Measurements from ENCODE around the gene TBL1Y.
"Not testable (repeated sequence)": the region's sequence is repeated elsewhere in the genome, so short reads cannot be mapped to it uniquely, and the experiment has no call there.

Gene TBL1Y

DNA sequence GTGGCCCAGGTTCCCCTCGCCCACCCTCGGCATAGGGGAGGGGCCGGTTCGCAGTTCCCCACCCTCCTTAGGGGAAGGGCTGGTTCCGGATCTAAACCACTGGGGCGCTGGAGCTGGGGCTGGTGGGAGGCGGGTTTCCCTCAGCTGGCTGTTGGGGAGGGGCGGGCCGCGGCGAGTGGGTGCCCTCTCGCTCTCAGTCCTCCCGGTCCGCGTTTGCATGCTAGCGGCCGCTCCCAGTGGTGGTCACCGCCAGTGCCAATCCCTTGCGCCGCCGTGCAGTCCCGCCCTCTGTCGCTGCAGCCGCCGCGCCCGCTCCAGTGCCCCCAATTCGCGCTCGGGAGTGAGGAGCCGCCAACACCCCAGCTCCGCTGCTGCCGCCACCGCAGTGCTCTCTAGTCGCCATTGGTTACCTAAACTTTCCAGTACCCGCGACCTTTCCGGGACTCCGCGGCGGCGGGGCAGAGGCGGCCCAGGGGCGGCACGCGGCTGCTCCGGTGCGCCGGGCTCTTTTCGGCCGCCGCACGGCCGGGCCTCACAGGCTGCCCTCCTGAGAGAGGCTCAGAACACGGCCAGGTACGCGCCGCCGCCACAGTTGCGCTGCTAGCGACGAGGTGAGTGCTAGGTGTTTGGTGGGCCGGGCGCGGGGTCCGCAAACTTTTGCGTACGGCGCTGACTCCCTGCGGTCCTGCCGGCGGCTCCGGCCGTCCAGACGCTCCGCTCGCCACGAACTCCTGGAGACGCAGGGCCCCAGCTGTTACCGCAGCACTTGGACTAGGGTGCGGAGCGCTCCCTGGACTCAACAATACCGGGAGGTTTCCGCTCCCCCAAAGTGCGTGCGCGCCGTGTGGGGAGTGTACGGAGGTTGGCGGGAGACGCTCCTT lies at the start of gene TBL1Y:
Gene TBL1Y, plus strand, starts transcription at position 326 of the 881 bp plus-strand sequence. CDS start 114,388 bp downstream, outside the sequence.
- DNase-seq: no peak

GRCh38 chrY:6894496-6894895 lies 16.0 kb upstream of the TBL1Y start:
- no peak for DNase-seq

GRCh38 chrY:6895236-6895635 lies 15.3 kb upstream of the TBL1Y start:
- DNase-seq: no peak

GRCh38 chrY:6902116-6902515 lies 8.4 kb upstream of the TBL1Y start:
- DNase-seq: not testable (repeated sequence)

DNA sequence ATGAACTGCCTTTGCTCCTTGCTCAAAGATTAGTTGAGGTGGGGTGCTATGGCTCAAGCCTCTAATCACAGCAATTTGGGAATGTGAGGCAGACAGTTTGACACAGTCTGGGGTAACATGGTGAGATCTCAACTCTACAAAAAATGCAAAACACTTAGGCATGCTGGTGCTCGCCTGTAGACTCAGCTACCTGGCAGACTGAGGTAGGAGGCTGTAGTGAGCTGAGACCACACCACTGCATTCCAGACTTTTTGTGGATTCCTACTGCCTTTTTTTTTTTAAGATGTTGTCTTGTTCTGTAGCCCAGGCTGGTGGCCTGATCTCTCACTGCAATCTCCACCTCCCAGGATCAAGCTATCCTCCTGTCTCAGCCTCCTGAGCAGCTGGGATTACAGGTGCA lies 2.9 kb upstream of the TBL1Y start:
- no peak for DNase-seq

DNA sequence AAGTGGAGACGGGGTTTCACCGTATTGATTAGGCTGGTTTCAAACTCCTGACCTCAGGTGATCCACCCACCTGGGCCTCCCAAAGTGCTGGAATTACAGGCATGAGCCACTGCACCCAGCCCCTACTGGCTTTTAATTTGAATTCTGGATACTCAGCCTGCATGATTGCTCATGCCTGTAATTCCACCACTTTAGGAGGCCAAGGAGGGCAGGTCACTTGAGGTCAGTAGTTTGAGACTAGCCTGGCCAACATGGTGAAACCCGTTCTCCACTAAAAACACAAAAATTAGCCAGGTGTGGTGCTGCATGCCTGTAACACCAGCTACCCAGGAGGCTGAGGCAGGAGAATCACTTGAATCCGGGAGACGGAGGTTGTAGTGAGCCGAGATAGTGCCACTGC lies 2.5 kb upstream of the TBL1Y start:
- not testable (repeated sequence) for DNase-seq

DNA sequence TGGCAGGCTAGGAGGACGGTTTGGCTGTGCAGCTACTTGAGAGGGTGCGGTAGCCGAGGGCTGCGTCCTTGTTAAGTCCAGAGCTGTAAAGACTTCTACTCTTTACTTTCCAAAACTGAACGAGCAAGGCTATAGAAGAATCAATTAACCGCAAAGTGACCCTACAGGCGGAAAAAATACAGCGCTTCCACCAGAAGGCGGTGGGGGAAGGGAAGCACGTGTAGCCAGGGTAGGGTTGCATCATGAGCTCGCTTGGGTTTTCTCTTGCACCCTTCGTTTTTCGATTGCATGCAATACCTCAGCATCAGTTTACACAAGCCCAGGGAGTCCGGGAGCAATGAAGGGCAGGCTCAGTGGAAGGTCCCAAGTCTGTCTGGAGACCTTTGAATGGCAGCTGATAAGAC lies 1.4 kb upstream of the TBL1Y start:
- DNase-seq: no peak

GRCh38 chrY:6909856-6910255 lies 641 bp upstream of the TBL1Y start:
- DNase-seq: no peak

- DNase-seq: no peak
These were observed 870 bp downstream of the TBL1Y start, which contains the start of gene AMELY for GRCh38 chrY:6911253-6911881. Gene AMELY (minus strand): TSS chrY:6911752. CDS start chrY:6872608, 39,144 bp downstream.

GRCh38 chrY:6913362-6913761 lies 2.9 kb downstream of the TBL1Y start:
- no peak for DNase-seq

GRCh38 chrY:6921061-6921460 lies 10.6 kb downstream of the TBL1Y start:
- no peak for DNase-seq

GRCh38 chrY:6928265-6928664 lies 17.8 kb downstream of the TBL1Y start:
- DNase-seq: no peak

DNA sequence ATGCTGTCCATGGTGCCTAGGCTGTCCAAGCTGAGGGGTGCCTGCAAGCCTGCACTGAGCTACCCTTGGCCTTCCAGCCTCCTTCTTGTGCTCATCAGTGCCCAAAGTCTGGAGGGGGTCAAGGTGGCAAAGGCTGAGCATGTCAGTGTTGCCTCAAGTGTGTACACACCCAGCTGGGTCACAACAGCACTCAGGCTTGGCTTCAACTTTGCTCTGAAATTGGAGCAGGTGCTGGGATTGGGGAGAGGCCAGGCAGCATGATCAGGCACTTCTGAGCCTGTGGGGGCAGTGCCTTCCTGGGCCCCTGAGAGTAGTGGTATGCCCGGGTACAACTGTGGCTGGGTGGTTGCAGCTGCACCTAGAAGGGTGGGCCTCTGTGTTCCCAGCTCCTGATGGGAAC lies 18.7 kb downstream of the TBL1Y start:
- DNase-seq: no peak

GRCh38 chrY:6931779-6932396 lies 21.4 kb downstream of the TBL1Y start:
- no peak for DNase-seq

GRCh38 chrY:6935497-6935896 lies 25.0 kb downstream of the TBL1Y start:
- DNase-seq: no peak

DNA sequence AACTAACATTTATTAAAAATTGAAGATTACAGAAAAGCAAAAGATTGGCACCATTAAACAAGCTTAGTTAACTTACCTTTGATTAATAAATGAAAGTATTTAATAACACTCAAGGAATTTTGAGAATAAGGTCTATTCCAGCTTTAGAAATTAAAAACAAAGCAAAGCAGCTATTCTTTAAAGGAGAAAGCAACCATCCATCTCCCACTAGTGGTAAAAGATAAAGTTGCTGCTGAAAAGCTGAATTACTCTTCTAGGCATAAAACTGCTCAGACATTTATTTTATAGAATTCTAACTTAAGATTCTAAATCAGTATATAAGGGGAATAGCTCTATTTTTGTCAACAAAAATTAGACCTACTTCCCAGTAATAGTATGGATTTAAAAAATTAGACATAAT lies 37.2 kb downstream of the TBL1Y start:
- no peak for DNase-seq

DNA sequence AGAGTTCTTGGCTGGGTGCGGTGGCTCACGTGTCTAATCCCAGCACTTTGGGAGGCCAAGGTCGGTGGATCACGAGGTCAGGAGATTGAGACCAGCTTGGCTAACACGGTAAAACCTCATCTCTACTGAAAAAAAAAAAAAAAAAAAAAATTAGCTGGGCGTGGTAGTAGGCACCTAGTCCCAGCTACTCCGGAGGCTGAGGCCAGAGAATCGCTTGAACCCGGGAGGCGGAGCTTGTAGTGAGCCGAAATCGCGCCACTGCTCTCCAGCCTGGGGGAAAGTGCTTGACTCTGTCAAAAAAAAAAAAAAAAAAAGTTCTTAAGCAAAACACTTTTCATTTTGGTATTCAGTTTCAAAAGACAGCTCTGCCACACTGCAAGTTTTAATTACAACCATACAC lies 37.9 kb downstream of the TBL1Y start:
- no peak for DNase-seq

DNA sequence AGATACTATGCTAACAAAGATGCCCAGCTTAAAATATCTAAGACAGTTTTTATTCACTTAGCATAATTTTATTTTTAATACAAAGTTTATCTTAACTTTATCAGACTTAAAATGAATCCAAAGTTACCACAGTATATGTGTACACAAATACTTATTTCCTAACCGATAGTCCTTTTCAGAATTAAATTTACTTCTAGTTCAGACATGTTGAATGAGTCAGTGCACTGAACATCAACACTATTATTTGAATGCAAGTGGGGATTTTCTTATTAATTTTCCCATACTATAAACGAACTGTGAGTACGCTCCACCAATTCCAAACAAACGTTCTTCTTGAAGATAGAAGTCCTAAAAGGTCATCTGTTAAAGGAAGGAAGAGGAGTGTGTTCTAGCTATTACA lies 39.5 kb downstream of the TBL1Y start:
- no peak for DNase-seq

GRCh38 chrY:6964732-6965131 lies 54.2 kb downstream of the TBL1Y start:
- no peak for DNase-seq

DNA sequence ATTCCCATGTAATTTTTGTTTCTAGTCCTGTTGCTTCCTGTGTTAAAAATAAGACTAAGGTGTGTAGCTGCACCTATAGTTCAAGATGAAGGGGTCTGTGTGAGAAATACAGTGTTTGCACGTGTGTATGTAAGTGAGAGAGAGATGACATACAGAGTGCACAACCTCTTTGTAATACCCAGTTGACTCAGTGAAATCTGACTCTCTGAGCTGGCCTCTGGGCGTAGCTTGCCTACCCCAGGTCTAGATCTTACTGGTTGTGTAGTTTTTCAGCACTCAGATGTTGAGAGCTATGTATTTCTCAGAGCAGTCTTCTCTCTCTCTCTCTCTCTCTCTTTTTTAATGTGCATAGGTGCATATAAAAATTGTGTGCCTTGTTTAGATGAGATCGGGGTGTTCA lies 56.0 kb downstream of the TBL1Y start:
- DNase-seq: no peak

- DNase-seq: no peak
These were observed 57.2 kb downstream of the TBL1Y start for GRCh38 chrY:6967736-6968135.

GRCh38 chrY:6968191-6968590 lies 57.7 kb downstream of the TBL1Y start:
- no peak for DNase-seq

DNA sequence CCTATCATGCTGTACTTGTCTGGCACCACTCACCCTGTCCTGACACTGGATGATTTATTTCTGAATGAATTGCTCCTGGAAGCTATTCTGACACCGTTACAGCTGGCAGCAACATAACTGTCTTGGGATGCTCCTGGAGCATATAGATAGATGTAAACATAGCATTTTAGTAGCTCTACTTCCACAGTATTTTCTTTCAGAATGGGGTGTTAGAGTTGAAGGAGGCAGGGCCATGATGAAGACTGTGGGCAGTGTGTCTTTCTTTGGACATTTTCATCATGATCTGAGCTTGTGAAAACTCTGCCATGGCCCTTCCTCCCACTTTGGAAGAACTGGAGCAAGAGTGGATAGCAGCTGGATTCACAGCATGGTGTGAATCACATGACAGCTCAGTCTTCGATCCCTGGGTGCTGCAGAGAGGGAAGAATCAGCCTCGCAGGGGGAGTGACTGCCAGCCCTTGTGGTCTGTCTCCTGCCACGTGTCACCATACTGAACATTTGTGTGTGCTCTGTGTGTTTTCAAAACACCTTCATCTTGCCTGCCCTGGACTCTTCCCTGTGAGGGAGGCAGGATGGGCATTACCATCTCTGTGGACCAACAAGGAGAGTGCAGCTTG lies 61.9 kb downstream of the TBL1Y start:
- DNase-seq: no peak
